Measurements from ENCODE around the gene CRYGS. TPM values are rescaled to one million over a fixed set of nuclear protein-coding genes. Genes with fewer than 3 reads are reported as not detected.
"Not testable (repeated sequence)": the region's sequence is repeated elsewhere in the genome, so short reads cannot be mapped to it uniquely, and the experiment has no call there.

The CRYGS gene
- polyA plus RNA-seq (2012; ENCODE audit: low read depth, missing spikeins) = 2.1 TPM

GRCh38 chr3:186544281-186544680 lies at the start of gene CRYGS:
Gene CRYGS (minus strand): TSS chr3:186544380. CDS start chr3:186544326, 54 bp downstream.
- DNase-seq (ENCODE audit: insufficient read length, low spot score) (no peak), FAIRE-seq (no peak)
- TF ChIP-seq PAX5 (IDR thresholded peaks at IDR 0.05; ENCODE audit: insufficient read depth, low read length, severe bottlenecking) (no peak), POU2F2 (IDR thresholded peaks at IDR 0.05; ENCODE audit: low read depth, low read length) (no peak)

GRCh38 chr3:186593862-186594261 lies 49.7 kb upstream of the CRYGS start:
- FAIRE-seq = no peak
- no peak for TF ChIP-seq PAX5 (IDR thresholded peaks at IDR 0.05; ENCODE audit: insufficient read depth, low read length, severe bottlenecking)
- TF ChIP-seq SPI1 (IDR thresholded peaks at IDR 0.05; ENCODE audit: low read depth, low read length) = no peak
- no peak for TF ChIP-seq POU2F2 (IDR thresholded peaks at IDR 0.05; ENCODE audit: low read depth, low read length)
- no peak for TF ChIP-seq POLR2AphosphoS5 (IDR thresholded peaks at IDR 0.05; ENCODE audit: low read depth, low read length)
- no peak for TF ChIP-seq POLR2A (IDR thresholded peaks at IDR 0.05; ENCODE audit: low read depth, low read length)
- TF ChIP-seq TAF1 (IDR thresholded peaks at IDR 0.05; ENCODE audit: low read depth, low read length) = no peak

GRCh38 chr3:186592682-186593081 lies 48.5 kb upstream of the CRYGS start:
- FAIRE-seq (no peak), DNase-seq (ENCODE audit: insufficient read length, low spot score) (no peak)
- no peak for TF ChIP-seq POU2F2 (IDR thresholded peaks at IDR 0.05; ENCODE audit: low read depth, low read length)
- no peak for TF ChIP-seq TAF1 (IDR thresholded peaks at IDR 0.05; ENCODE audit: low read depth, low read length)
- TF ChIP-seq PAX5 (IDR thresholded peaks at IDR 0.05; ENCODE audit: insufficient read depth, low read length, severe bottlenecking) = no peak
- no peak for TF ChIP-seq SPI1 (IDR thresholded peaks at IDR 0.05; ENCODE audit: low read depth, low read length)
- no peak for TF ChIP-seq POLR2AphosphoS5 (IDR thresholded peaks at IDR 0.05; ENCODE audit: low read depth, low read length)
- TF ChIP-seq POLR2A (IDR thresholded peaks at IDR 0.05; ENCODE audit: low read depth, low read length) = no peak

More at GRCh38 chr3:186593862-186594261, 49.7 kb upstream of the CRYGS start:
- DNase-seq (ENCODE audit: insufficient read length, low spot score) = no peak

GRCh38 chr3:186590580-186591295 lies 46.6 kb upstream of the CRYGS start:
- DNase-seq (ENCODE audit: insufficient read length, low spot score) (no peak), FAIRE-seq (no peak)
- no peak for TF ChIP-seq PAX5 (IDR thresholded peaks at IDR 0.05; ENCODE audit: insufficient read depth, low read length, severe bottlenecking)
- TF ChIP-seq POLR2AphosphoS5 (IDR thresholded peaks at IDR 0.05; ENCODE audit: low read depth, low read length) = no peak
- no peak for TF ChIP-seq POU2F2 (IDR thresholded peaks at IDR 0.05; ENCODE audit: low read depth, low read length)
- no peak for TF ChIP-seq SPI1 (IDR thresholded peaks at IDR 0.05; ENCODE audit: low read depth, low read length)
- TF ChIP-seq POLR2A (IDR thresholded peaks at IDR 0.05; ENCODE audit: low read depth, low read length) = no peak
- TF ChIP-seq TAF1 (IDR thresholded peaks at IDR 0.05; ENCODE audit: low read depth, low read length) = no peak

GRCh38 chr3:186589856-186590579 lies 45.8 kb upstream of the CRYGS start:
- no peak for DNase-seq (ENCODE audit: insufficient read length, low spot score)
- no peak for FAIRE-seq
- no peak for TF ChIP-seq TAF1 (IDR thresholded peaks at IDR 0.05; ENCODE audit: low read depth, low read length)
- TF ChIP-seq SPI1 (IDR thresholded peaks at IDR 0.05; ENCODE audit: low read depth, low read length) = no peak
- TF ChIP-seq POLR2AphosphoS5 (IDR thresholded peaks at IDR 0.05; ENCODE audit: low read depth, low read length) = no peak
- no peak for TF ChIP-seq POLR2A (IDR thresholded peaks at IDR 0.05; ENCODE audit: low read depth, low read length)
- TF ChIP-seq PAX5 (IDR thresholded peaks at IDR 0.05; ENCODE audit: insufficient read depth, low read length, severe bottlenecking) = no peak
- no peak for TF ChIP-seq POU2F2 (IDR thresholded peaks at IDR 0.05; ENCODE audit: low read depth, low read length)

- FAIRE-seq (no peak), DNase-seq (ENCODE audit: insufficient read length, low spot score) (no peak)
- TF ChIP-seq POU2F2 (IDR thresholded peaks at IDR 0.05; ENCODE audit: low read depth, low read length) = no peak
- no peak for TF ChIP-seq TAF1 (IDR thresholded peaks at IDR 0.05; ENCODE audit: low read depth, low read length)
- no peak for TF ChIP-seq SPI1 (IDR thresholded peaks at IDR 0.05; ENCODE audit: low read depth, low read length)
- no peak for TF ChIP-seq POLR2AphosphoS5 (IDR thresholded peaks at IDR 0.05; ENCODE audit: low read depth, low read length)
- no peak for TF ChIP-seq POLR2A (IDR thresholded peaks at IDR 0.05; ENCODE audit: low read depth, low read length)
- no peak for TF ChIP-seq PAX5 (IDR thresholded peaks at IDR 0.05; ENCODE audit: insufficient read depth, low read length, severe bottlenecking)
Measured at GRCh38 chr3:186589121-186589520, 44.9 kb upstream of the CRYGS start.

GRCh38 chr3:186588632-186589031 lies 44.5 kb upstream of the CRYGS start:
- DNase-seq (ENCODE audit: insufficient read length, low spot score) (no peak), FAIRE-seq (no peak)
- no peak for TF ChIP-seq POU2F2 (IDR thresholded peaks at IDR 0.05; ENCODE audit: low read depth, low read length)
- TF ChIP-seq SPI1 (IDR thresholded peaks at IDR 0.05; ENCODE audit: low read depth, low read length) = no peak
- no peak for TF ChIP-seq PAX5 (IDR thresholded peaks at IDR 0.05; ENCODE audit: insufficient read depth, low read length, severe bottlenecking)
- no peak for TF ChIP-seq TAF1 (IDR thresholded peaks at IDR 0.05; ENCODE audit: low read depth, low read length)
- TF ChIP-seq POLR2AphosphoS5 (IDR thresholded peaks at IDR 0.05; ENCODE audit: low read depth, low read length) = no peak
- no peak for TF ChIP-seq POLR2A (IDR thresholded peaks at IDR 0.05; ENCODE audit: low read depth, low read length)

GRCh38 chr3:186587183-186587582 lies 43.0 kb upstream of the CRYGS start:
- no peak for TF ChIP-seq SPI1 (IDR thresholded peaks at IDR 0.05; ENCODE audit: low read depth, low read length)
- TF ChIP-seq POLR2AphosphoS5 (IDR thresholded peaks at IDR 0.05; ENCODE audit: low read depth, low read length) = no peak
- TF ChIP-seq PAX5 (IDR thresholded peaks at IDR 0.05; ENCODE audit: insufficient read depth, low read length, severe bottlenecking) = no peak
- TF ChIP-seq TAF1 (IDR thresholded peaks at IDR 0.05; ENCODE audit: low read depth, low read length) = no peak
- TF ChIP-seq POU2F2 (IDR thresholded peaks at IDR 0.05; ENCODE audit: low read depth, low read length) = no peak
- TF ChIP-seq POLR2A (IDR thresholded peaks at IDR 0.05; ENCODE audit: low read depth, low read length) = no peak
- no peak for FAIRE-seq

GRCh38 chr3:186586245-186586644 lies 42.1 kb upstream of the CRYGS start:
- not testable (repeated sequence) for FAIRE-seq; DNase-seq (ENCODE audit: insufficient read length, low spot score)

More at GRCh38 chr3:186587183-186587582, 43.0 kb upstream of the CRYGS start:
- DNase-seq (ENCODE audit: insufficient read length, low spot score) = no peak

Data from GM12891 (cell line).